SK-N-MC (cell line): ENCODE results near the gene RASSF3.

Experiments used
- EZH2 ChIP-seq: fragments of 200-600 bp; sonication (generic); IDR thresholded peaks from one replicate; pipeline ENCODE4 v1.6.1; 2017; ENCODE audit warnings: antibody characterized with exemption
- POLR2AphosphoS5 ChIP-seq: IDR thresholded peaks from 2 replicates; pipeline ENCODE4 v1.6.1; 2012; ENCODE audit warnings: mild to moderate bottlenecking, low read depth, low read length, borderline replicate concordance

GRCh38 chr12:64691795-64692583 is 81.7 kb downstream of the RASSF3 start:
- TF ChIP-seq POLR2AphosphoS5 (no peak), EZH2 (no peak)
